ENCODE data around the gene FBXO5.
"Not testable (repeated sequence)": the region's sequence is repeated elsewhere in the genome, so short reads cannot be mapped to it uniquely, and the experiment has no call there.

FBXO5 gene

DNA sequence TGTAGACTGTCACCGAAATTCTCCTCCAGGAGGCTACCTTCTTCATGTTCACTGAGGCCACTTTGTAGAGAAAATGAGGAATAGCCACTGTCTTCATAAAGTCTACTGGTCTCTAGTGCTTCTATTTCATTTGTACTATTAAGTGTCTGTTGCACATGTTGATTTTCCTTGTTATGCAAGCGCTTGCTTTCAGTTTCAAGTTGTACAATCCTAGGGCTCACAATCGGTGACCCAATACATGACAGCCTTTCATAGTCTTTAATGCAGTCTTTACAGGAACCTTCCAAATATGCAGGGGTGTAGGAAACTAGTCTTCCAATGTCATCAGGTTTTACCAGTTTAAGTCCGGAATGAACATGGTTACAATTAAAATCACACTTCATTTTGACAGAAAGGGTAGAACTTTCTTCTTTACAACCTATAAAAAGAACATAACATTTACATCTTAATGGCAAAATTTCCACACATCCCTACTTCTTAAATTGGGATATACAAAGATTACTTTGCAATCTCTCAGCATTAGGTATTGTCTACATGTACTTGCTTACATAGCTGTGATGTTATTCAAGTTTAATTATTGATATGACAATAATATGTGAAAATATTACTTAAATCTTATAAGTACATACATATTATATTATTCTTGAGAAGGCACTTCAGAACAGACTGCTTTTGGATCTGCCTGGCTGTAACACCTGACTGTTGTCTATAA, 7.5 kb downstream of the FBXO5 start:
- no peak for DNase-seq (ENCODE audit: low read depth)
- TF ChIP-seq, protein P1, sequence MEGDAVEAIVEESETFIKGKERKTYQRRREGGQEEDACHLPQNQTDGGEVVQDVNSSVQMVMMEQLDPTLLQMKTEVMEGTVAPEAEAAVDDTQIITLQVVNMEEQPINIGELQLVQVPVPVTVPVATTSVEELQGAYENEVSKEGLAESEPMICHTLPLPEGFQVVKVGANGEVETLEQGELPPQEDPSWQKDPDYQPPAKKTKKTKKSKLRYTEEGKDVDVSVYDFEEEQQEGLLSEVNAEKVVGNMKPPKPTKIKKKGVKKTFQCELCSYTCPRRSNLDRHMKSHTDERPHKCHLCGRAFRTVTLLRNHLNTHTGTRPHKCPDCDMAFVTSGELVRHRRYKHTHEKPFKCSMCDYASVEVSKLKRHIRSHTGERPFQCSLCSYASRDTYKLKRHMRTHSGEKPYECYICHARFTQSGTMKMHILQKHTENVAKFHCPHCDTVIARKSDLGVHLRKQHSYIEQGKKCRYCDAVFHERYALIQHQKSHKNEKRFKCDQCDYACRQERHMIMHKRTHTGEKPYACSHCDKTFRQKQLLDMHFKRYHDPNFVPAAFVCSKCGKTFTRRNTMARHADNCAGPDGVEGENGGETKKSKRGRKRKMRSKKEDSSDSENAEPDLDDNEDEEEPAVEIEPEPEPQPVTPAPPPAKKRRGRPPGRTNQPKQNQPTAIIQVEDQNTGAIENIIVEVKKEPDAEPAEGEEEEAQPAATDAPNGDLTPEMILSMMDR (conservative IDR thresholded peaks at IDR 0.05; ENCODE audit: control insufficient read depth, insufficient read depth, low read depth, low read length): no peak
- H3K4me3 ChIP-seq (ENCODE audit: control insufficient read depth, low read depth, low read length): no peak overlapping the region

DNA sequence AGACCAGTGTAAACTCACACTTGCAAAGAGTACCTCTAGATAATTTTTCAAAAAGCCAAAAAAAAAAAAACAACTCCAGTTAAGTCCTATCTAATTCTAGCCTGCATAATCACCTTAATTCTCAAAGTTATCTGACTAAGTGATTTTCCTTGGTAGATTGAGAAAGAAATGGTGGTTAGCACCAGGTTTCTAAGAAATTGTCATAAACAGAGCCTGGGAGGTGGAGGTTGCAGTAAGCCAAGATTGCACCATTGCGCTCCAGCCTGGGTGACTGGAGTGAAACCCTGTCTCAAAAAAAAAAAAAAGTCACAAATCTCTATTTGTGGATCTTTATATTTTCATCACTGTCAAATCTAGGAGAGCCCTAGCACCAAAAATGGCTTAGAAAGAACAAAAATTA, 8.9 kb downstream of the FBXO5 start:
- DNase-seq (ENCODE audit: low read depth): no peak
- no peak overlapping the region for H3K4me3 ChIP-seq (ENCODE audit: control insufficient read depth, low read depth, low read length)

DNA sequence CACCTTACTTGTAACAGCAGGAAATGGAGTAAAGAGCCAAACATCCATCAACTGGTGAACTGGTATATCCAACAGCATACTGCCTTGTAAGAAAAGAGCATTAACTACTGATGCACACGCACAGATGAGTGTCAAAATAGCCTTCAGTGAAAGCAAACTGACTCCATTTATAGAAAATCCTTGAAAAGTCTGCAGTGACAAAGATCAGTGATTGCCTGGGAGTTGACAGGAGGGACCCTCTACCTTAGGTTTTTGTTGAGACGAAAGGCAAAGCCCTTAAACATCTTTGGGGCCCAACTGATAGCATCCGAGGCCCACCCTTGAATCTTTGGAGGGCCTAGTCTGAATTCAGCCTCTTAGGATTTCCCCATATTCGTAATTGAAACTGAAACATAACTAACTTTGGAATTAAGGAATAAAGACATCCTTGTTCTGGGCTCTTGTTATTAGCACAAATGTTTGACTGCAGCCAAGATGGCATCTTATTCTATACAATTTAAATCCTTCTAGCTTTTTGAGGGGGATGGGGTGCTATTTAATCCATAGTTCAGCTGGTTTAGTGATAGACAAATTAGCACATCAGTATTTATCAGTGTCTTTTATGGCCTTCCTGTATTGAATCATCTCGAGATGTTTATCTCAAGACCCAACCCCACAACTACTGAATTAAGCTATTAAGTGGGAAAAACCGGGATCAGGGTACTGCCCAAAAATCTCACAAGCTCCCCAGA, 13.0 kb downstream of the FBXO5 start:
- DNase-seq (ENCODE audit: low read depth): no peak
- H3K4me3 ChIP-seq (ENCODE audit: control insufficient read depth, low read depth, low read length): no peak overlapping the region
- TF ChIP-seq, protein P1 (conservative IDR thresholded peaks at IDR 0.05; ENCODE audit: control insufficient read depth, insufficient read depth, low read depth, low read length): no peak

More for the DNA sequence above, 8.9 kb downstream of the FBXO5 start:
- TF ChIP-seq, protein P1 (conservative IDR thresholded peaks at IDR 0.05; ENCODE audit: control insufficient read depth, insufficient read depth, low read depth, low read length): no peak

DNA sequence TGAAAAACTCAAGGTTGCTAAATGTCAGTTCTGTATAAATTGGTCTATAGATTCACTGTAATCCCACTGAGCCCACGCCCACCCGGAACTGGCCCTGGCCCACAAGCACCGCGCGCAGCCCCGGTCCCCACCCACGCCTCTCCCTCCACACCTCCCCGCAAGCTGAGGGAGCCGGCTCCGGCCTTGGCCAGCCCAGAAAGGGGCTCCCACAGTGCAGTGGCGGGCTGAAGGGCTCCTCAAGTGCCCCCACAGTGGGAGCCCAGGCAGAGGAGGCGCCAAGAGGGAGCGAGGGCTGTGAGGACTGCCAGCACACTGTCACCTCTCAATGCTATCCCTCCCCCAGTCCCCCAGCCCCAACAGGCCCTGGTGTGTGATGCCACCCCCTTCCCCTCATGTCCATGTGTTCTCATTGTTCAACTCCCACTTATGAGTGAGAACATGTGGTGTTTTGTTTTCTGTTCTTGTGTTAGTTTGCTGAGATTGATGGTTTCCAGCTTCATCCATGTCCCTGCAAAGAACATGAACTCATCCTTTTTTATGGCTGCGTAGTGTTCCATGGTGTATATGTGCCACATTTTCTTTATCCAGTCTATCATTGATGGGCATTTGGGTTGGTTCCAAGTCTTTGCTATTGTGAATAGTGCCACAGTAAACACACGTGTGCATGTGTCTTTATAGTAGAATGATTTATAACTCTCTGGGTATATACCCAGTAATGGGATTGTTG, 16.5 kb downstream of the FBXO5 start:
- not testable (repeated sequence) for H3K4me3 ChIP-seq (ENCODE audit: control insufficient read depth, low read depth, low read length); DNase-seq (ENCODE audit: low read depth)

DNA sequence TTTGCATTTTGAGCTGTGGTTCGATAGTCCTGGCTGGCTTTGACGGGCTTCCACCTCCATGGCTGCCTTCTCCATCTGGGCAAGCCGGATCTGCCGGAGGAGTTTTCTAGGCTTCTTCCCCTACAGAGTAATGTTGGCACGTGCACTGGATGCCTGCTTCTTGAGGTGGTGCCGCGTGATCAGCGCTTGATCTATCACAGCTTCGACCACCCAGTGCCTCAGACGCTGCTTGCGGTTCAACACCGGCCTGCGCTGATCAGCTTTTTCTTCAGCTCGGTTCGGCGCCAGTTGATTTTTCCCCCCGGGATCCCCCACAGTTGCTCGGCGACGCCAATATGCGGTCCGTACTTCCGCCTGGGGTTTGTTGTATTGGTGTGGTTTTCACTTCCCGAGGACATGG, 23.5 kb downstream of the FBXO5 start:
- TF ChIP-seq, protein P1 (conservative IDR thresholded peaks at IDR 0.05; ENCODE audit: control insufficient read depth, insufficient read depth, low read depth, low read length): no peak

DNA sequence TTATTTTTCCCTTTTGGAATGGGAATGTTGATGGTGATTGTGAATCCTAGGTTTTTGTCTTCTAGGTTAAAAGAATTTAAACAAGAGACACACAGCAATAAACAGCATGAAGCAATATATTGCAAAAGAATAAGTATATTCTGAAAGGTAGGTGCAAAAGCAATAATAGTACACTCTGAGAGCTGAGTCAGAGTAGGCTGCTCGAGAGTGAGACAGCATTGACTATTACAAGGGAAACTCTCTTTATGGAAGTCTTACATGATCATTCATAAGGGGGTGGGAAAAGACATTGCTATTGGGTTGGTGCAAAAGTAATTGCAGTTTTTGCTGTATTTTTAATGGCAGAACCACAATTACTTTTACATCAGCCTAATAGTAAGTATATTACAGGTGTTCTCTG, 25.0 kb downstream of the FBXO5 start:
- TF ChIP-seq, protein P1 (conservative IDR thresholded peaks at IDR 0.05; ENCODE audit: control insufficient read depth, insufficient read depth, low read depth, low read length): no peak
- H3K4me3 ChIP-seq (ENCODE audit: control insufficient read depth, low read depth, low read length): no peak overlapping the region
- no peak for DNase-seq (ENCODE audit: low read depth)

More for the DNA sequence above, 23.5 kb downstream of the FBXO5 start:
- H3K4me3 ChIP-seq (ENCODE audit: control insufficient read depth, low read depth, low read length): no peak overlapping the region
- DNase-seq (ENCODE audit: low read depth): no peak

DNA sequence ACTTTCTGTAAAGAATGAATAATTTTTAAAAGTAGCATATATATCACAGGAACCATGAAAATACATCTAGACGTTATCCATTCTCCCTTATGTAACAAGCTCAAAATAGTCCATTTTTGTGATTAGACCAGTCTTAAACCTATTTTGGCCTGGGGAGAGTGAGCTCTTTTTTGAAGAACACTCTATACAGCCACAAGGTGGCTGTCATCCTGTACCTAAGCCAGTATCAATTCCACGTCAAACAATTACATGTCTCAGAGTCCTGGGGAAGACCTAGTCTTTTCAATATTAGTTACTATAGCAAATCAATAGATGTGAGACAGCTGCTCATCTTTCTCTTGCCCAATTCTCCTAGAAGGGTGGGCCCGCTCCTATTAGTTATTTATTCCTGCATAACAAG, 28.4 kb downstream of the FBXO5 start:
- TF ChIP-seq, protein P1 (conservative IDR thresholded peaks at IDR 0.05; ENCODE audit: control insufficient read depth, insufficient read depth, low read depth, low read length): no peak
- no peak for DNase-seq (ENCODE audit: low read depth)
- H3K4me3 ChIP-seq (ENCODE audit: control insufficient read depth, low read depth, low read length): no peak overlapping the region

All from fibroblast of mammary gland (primary cell).